ENCODE results near the gene FAM118B. TPM values are rescaled to one million over a fixed set of nuclear protein-coding genes. Genes with fewer than 3 reads are reported as not detected.

Gene FAM118B
- total RNA-seq, 1 experiment from 2014 or later, result 40.0 TPM

DNA sequence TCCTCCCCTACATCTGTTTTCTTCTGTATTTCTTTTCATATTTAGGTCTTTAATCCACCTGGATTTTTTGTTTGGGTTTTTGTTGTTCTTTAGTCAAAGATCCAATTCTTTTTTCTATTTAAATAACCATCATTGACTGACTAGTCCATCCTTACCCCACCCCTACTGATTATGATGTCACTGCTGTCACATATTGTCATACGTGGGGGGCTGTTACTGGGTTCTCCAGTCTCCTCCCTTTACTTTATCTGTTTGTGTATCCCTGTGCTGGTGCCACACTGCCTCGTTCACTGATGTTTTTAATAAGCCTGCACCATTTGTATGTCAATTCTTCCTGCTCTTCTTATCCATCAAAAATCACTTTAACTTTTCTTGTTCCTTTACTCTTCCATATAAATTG lies 85.4 kb downstream of the FAM118B start:
- H3K9me3 Mint-ChIP-seq, result no peaks in the 10 kb centered on the region
- H3K4me1 Mint-ChIP-seq, result no peaks in the 10 kb centered on the region
- no peak overlapping the region for H3K27ac Mint-ChIP-seq
- Histone ChIP-seq H3K27ac (ENCODE audit: insufficient read length, low read depth, low read length) (no peak overlapping the region), H4K8ac (replicated peaks; ENCODE audit: insufficient read length, low read depth, low read length) (no peak overlapping the region), H3K18ac (ENCODE audit: insufficient read length, low read depth, low read length) (no peak overlapping the region), H3K9me3 (ENCODE audit: control insufficient read depth, low read depth, low read length) (no peaks in the 10 kb centered on the region), H3T11ph (ENCODE audit: low read length) (no peak overlapping the region), H3K27me3 (ENCODE audit: insufficient read depth, low read length) (no peaks in the 10 kb centered on the region), H2BK5ac (ENCODE audit: insufficient read length, low read length) (no peak overlapping the region), H3K4ac (ENCODE audit: low read depth, low read length) (no peak overlapping the region), H2BK120ac (ENCODE audit: low read depth, low read length, poor library complexity, severe bottlenecking) (no peak overlapping the region), H4K5ac (ENCODE audit: insufficient read length, low read depth, low read length) (no peak overlapping the region), H4K20me1 (ENCODE audit: control insufficient read depth, insufficient read depth, insufficient read length) (no peaks in the 10 kb centered on the region), H3K23me2 (ENCODE audit: insufficient read length, low read depth, low read length, poor library complexity, severe bottlenecking) (no peaks in the 10 kb centered on the region), H3K4me1 (ENCODE audit: insufficient read depth, low read length) (no peaks in the 10 kb centered on the region), H2AFZ (ENCODE audit: low read length) (no peak overlapping the region), H3K79me2 (ENCODE audit: insufficient read depth, low read length) (no peaks in the 10 kb centered on the region), H3K79me1 (ENCODE audit: insufficient read depth, low read depth, low read length, poor library complexity, severe bottlenecking) (no peaks in the 10 kb centered on the region), H3K14ac (ENCODE audit: insufficient read depth, low read length) (no peak overlapping the region), H2BK15ac (ENCODE audit: low read depth, low read length) (no peak overlapping the region), H3K9ac (ENCODE audit: extremely low read depth, insufficient read length, low read length) (no peak overlapping the region), H3K56ac (ENCODE audit: insufficient read length, low read depth, low read length) (no peak overlapping the region), H2AK5ac (ENCODE audit: insufficient read length, low read length) (no peak overlapping the region), H3K23ac (ENCODE audit: insufficient read length, low read depth, low read length) (no peak overlapping the region), H4K91ac (ENCODE audit: insufficient read length, low read depth, low read length) (no peak overlapping the region), H2BK12ac (ENCODE audit: insufficient read length, low read depth, low read length) (no peak overlapping the region), H2BK20ac (ENCODE audit: low read depth, low read length, poor library complexity, severe bottlenecking) (no peak overlapping the region), H3K4me2 (ENCODE audit: insufficient read depth, insufficient read length, low read length) (no peak overlapping the region)
- TF ChIP-seq, protein P1, sequence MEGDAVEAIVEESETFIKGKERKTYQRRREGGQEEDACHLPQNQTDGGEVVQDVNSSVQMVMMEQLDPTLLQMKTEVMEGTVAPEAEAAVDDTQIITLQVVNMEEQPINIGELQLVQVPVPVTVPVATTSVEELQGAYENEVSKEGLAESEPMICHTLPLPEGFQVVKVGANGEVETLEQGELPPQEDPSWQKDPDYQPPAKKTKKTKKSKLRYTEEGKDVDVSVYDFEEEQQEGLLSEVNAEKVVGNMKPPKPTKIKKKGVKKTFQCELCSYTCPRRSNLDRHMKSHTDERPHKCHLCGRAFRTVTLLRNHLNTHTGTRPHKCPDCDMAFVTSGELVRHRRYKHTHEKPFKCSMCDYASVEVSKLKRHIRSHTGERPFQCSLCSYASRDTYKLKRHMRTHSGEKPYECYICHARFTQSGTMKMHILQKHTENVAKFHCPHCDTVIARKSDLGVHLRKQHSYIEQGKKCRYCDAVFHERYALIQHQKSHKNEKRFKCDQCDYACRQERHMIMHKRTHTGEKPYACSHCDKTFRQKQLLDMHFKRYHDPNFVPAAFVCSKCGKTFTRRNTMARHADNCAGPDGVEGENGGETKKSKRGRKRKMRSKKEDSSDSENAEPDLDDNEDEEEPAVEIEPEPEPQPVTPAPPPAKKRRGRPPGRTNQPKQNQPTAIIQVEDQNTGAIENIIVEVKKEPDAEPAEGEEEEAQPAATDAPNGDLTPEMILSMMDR (conservative IDR thresholded peaks at IDR 0.05), result no peak
- no peaks in the 10 kb centered on the region for H3K27me3 Mint-ChIP-seq (ENCODE audit: low read depth)
- no peak overlapping the region for H3K4me3 Mint-ChIP-seq
- H3K36me3 Mint-ChIP-seq (ENCODE audit: insufficient read depth in 1 of 3, low read depth in 3 of 3), result peaks cover 8 to 47% (median 11%) of the 10 kb centered on the region in 3 experiments; a peak in 5 of 7 replicates
- DNase-seq, result no peak
- no CpG with 5 or more reads among the region's 2 CpGs for WGBS (ENCODE audit: extremely low coverage, insufficient read length, low lambda C conversion rate)
